ENCODE results near the gene LIN7A.

The LIN7A gene

DNA sequence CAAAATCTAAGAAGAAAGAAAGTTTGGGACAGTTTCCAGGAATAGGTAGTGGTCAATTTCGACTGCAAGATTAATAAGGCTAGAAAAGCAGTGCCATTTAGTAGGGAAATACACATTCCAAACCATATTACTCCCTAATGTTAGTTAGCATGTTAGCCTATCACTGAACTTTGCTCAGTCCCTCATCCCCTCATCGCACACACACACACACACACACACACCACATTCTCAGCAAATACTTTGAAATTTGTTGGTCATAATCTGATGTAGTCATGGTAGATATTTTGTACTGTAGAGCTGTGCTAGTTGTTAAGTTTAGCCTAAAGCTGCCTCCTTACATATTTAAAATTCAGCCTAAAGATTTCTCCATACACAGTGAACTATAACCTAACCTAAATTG lies 157.0 kb downstream of the LIN7A start:
- Histone ChIP-seq H3K27ac (ENCODE audit: low read depth, low read length) (no peak overlapping the region), H3K36me3 (ENCODE audit: low read length) (no peaks in the 10 kb centered on the region), H3K9ac (ENCODE audit: low read length) (no peak overlapping the region), H4K20me1 (ENCODE audit: low read depth, low read length) (no peaks in the 10 kb centered on the region), H3F3A (ENCODE audit: insufficient read depth) (no peaks in the 10 kb centered on the region), H3K79me2 (ENCODE audit: insufficient read depth, low read length) (no peaks in the 10 kb centered on the region), H2AFZ (ENCODE audit: low read depth, low read length, severe bottlenecking) (no peak overlapping the region), H3K4me2 (ENCODE audit: low read depth, low read length, poor library complexity, severe bottlenecking) (no peak overlapping the region), H3K9me2 (replicated peaks; ENCODE audit: insufficient read depth, low read length) (no peaks in the 10 kb centered on the region), H3K4me3 (ENCODE audit: insufficient read depth, low read length, poor library complexity, severe bottlenecking) (no peak overlapping the region), H3K27me3 (ENCODE audit: low read length) (no peaks in the 10 kb centered on the region), H3K9me3 (ENCODE audit: insufficient read depth, low read length) (no peaks in the 10 kb centered on the region)
- TF ChIP-seq, protein P1, sequence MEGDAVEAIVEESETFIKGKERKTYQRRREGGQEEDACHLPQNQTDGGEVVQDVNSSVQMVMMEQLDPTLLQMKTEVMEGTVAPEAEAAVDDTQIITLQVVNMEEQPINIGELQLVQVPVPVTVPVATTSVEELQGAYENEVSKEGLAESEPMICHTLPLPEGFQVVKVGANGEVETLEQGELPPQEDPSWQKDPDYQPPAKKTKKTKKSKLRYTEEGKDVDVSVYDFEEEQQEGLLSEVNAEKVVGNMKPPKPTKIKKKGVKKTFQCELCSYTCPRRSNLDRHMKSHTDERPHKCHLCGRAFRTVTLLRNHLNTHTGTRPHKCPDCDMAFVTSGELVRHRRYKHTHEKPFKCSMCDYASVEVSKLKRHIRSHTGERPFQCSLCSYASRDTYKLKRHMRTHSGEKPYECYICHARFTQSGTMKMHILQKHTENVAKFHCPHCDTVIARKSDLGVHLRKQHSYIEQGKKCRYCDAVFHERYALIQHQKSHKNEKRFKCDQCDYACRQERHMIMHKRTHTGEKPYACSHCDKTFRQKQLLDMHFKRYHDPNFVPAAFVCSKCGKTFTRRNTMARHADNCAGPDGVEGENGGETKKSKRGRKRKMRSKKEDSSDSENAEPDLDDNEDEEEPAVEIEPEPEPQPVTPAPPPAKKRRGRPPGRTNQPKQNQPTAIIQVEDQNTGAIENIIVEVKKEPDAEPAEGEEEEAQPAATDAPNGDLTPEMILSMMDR (IDR thresholded peaks at IDR 0.05; ENCODE audit: insufficient read depth, low read length, poor library complexity, severe bottlenecking) = no peak
- TF ChIP-seq EZH2phosphoT487 (conservative IDR thresholded peaks at IDR 0.05; ENCODE audit: low read length) = no peak

DNA sequence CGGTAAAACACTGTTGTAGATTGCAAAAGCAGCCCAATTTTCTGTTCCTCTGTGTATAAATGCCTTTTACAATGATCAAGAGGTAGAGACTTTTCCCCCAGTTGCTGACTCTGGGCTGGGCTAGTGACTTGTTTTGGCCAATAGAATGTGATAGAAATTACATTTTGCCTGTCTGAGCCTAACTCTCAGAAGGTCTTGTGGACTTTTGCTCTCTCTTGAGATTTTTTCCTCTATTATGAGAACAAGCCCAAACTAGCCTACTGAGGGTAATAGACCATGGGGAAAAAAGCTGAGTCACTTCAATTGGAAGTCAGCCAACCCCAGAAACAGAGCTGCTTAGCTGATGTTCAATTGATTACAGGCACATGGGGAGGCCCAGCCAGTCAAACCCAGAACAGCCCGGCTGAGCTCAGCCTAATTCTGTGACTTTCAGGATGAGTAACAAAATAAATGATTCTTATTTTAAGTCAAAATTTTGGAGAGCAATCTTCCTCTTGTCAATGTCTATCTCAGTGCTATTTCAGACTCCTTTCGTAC lies 159.7 kb downstream of the LIN7A start:
- Histone ChIP-seq H4K20me1 (ENCODE audit: low read depth, low read length) (no peaks in the 10 kb centered on the region), H3K27me3 (ENCODE audit: low read length) (no peaks in the 10 kb centered on the region), H3K36me3 (ENCODE audit: low read length) (no peaks in the 10 kb centered on the region), H3K27ac (ENCODE audit: low read depth, low read length) (no peak overlapping the region), H3K9me2 (replicated peaks; ENCODE audit: insufficient read depth, low read length) (no peaks in the 10 kb centered on the region), H3K79me2 (ENCODE audit: insufficient read depth, low read length) (no peaks in the 10 kb centered on the region), H3F3A (ENCODE audit: insufficient read depth) (no peaks in the 10 kb centered on the region), H3K4me3 (ENCODE audit: insufficient read depth, low read length, poor library complexity, severe bottlenecking) (no peak overlapping the region), H3K9me3 (ENCODE audit: insufficient read depth, low read length) (no peaks in the 10 kb centered on the region), H3K4me2 (ENCODE audit: low read depth, low read length, poor library complexity, severe bottlenecking) (no peak overlapping the region), H3K9ac (ENCODE audit: low read length) (no peak overlapping the region), H2AFZ (ENCODE audit: low read depth, low read length, severe bottlenecking) (no peak overlapping the region)
- no peak for TF ChIP-seq EZH2phosphoT487 (conservative IDR thresholded peaks at IDR 0.05; ENCODE audit: low read length)
- TF ChIP-seq, protein P1 (IDR thresholded peaks at IDR 0.05; ENCODE audit: insufficient read depth, low read length, poor library complexity, severe bottlenecking) = no peak

DNA sequence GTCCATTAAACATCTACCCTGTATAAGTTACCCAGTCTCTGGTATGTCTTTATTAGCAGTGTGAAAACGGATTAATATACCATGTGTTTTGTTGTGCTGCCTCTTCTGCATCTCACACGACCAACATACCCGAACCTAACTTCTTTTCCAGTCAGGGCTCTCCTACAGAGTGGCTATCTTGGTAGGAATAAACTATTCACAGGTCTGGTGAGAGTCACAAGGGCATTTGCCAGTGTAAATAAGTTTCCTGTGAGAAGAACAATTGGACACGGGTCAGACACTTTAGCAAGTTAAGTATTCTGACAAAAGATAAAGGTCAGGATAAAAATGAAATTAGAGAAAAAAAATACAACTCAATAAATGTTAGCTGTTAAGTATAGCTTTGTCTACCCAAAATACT lies 160.1 kb downstream of the LIN7A start:
- no peak overlapping the region for H3K27ac ChIP-seq (ENCODE audit: low read depth, low read length)
- H2AFZ ChIP-seq (ENCODE audit: low read depth, low read length, severe bottlenecking) = no peak overlapping the region
- H3K9me3 ChIP-seq (ENCODE audit: insufficient read depth, low read length) = no peaks in the 10 kb centered on the region
- H3K9ac ChIP-seq (ENCODE audit: low read length) = no peak overlapping the region
- no peaks in the 10 kb centered on the region for H3K27me3 ChIP-seq (ENCODE audit: low read length)
- H3K9me2 ChIP-seq (replicated peaks; ENCODE audit: insufficient read depth, low read length) = no peaks in the 10 kb centered on the region
- H4K20me1 ChIP-seq (ENCODE audit: low read depth, low read length) = no peaks in the 10 kb centered on the region
- no peaks in the 10 kb centered on the region for H3F3A ChIP-seq (ENCODE audit: insufficient read depth)
- no peak for TF ChIP-seq EZH2phosphoT487 (conservative IDR thresholded peaks at IDR 0.05; ENCODE audit: low read length)
- TF ChIP-seq, protein P1 (IDR thresholded peaks at IDR 0.05; ENCODE audit: insufficient read depth, low read length, poor library complexity, severe bottlenecking) = no peak
- no peaks in the 10 kb centered on the region for H3K36me3 ChIP-seq (ENCODE audit: low read length)
- no peak overlapping the region for H3K4me2 ChIP-seq (ENCODE audit: low read depth, low read length, poor library complexity, severe bottlenecking)
- H3K4me3 ChIP-seq (ENCODE audit: insufficient read depth, low read length, poor library complexity, severe bottlenecking) = no peak overlapping the region
- no peaks in the 10 kb centered on the region for H3K79me2 ChIP-seq (ENCODE audit: insufficient read depth, low read length)

Measured in SU-DHL-6 (cell line).